Transverse colon (tissue), 4 donors: ENCODE results near the gene AHCYL1. TPM values are rescaled to one million over a fixed set of nuclear protein-coding genes. Genes with fewer than 3 reads are reported as not detected.

Experiments
- DNase-seq: peaks from one replicate; pipeline ENCODE4 v3.0.0-alpha.2; 2019
- H3K27ac ChIP-seq, 4 donors: fragments of 200-600 bp; sonication (generic); 2 replicates each; pipeline ENCODE4 v1.5.1; 2016 to 2018; ENCODE audit warnings: inconsistent platforms in 4 of 4
- H3K27me3 ChIP-seq: fragments of 200-600 bp; sonication (generic); 2 replicates; pipeline ENCODE4 v1.5.1; 2017; ENCODE audit warnings: inconsistent platforms
- H3K36me3 ChIP-seq, 4 donors: fragments of 200-600 bp; sonication (generic); 2 replicates each; pipeline ENCODE4 v1.5.1; 2017 to 2019; ENCODE audit warnings: inconsistent platforms in 4 of 4
- H3K4me1 ChIP-seq, 4 donors: fragments of 200-600 bp; sonication (generic); 2 replicates each; pipeline ENCODE4 v1.5.1; 2017 to 2020; ENCODE audit warnings: inconsistent platforms in 4 of 4
- H3K4me3 ChIP-seq, 4 donors: fragments of 200-600 bp; sonication (generic); 1 replicate in 1 of 4; 2 replicates in 3 of 4; pipeline versions ENCODE4 v1.5.1 to v1.6.1; 2017 to 2019; ENCODE audit warnings: inconsistent platforms in 4 of 4
- H3K9me3 ChIP-seq, 2 donors: fragments of 200-600 bp; sonication (generic); 2 replicates each; pipeline ENCODE4 v1.5.1; 2017 to 2019; ENCODE audit warnings: inconsistent platforms in 2 of 2
- CTCF ChIP-seq, 5 experiments: fragments of 200-600 bp in 3 of 5; fragments of 450-650 bp in 2 of 5; sonication (generic) in 3 of 5; IDR thresholded peaks; 1 replicate in 2 of 5; 2 replicates in 3 of 5; pipeline ENCODE4 v1.5.1; 2016 to 2017; ENCODE audit warnings: antibody characterized with exemption in 5 of 5, inconsistent platforms in 3 of 5, mild to moderate bottlenecking in 2 of 5, moderate library complexity in 1 of 5
- EP300 ChIP-seq: sonication (generic); formaldehyde crosslinking; IDR thresholded peaks from one replicate; pipeline ENCODE4 v1.6.1; 2017; ENCODE audit warnings: antibody characterized with exemption, low read depth
- POLR2A ChIP-seq: fragments of 450-650 bp; IDR thresholded peaks from one replicate; pipeline ENCODE4 v1.6.1; 2016; ENCODE audit warnings: antibody characterized with exemption, mild to moderate bottlenecking, moderate library complexity
- POLR2AphosphoS5 ChIP-seq, 3 donors: sonication (generic); formaldehyde crosslinking; IDR thresholded peaks; one replicate each; pipeline ENCODE4 v1.6.1; 2016; ENCODE audit warnings: antibody characterized with exemption in 3 of 3
- WGBS, 2 donors: methylation state at CpG; one replicate each; pipeline ENCODE4 v1.1.5; 2018; ENCODE audit warnings: low coverage in 1 of 2; 5-methylcytosine and 5-hydroxymethylcytosine counted together
- in situ Hi-C, 4 donors: fragments of 200-750 bp; cut with MboI; loops; one replicate each; pipeline versions ENCODE4 v1.15.0 to v1.15.1; 2017; ENCODE audit warnings: low sequenced_read_pairs in 3 of 4, low pct_ligation_motif_present in 1 of 4, low pct_unique_long_range_greater_than_20kb in 1 of 4
- intact Hi-C: fragments of 100-400 bp; cut with DNase I; formaldehyde crosslinking; loops from one replicate; pipeline ENCODE4 v1.15.1; 2023; ENCODE audit warnings: low total_unique reads
- total RNA-seq, 4 donors: library from RNA; depleted of rRNA; stranded (reverse); fragments of >200 nt; gene quantifications; one replicate each; pipeline ENCODE4 v1.1.0, GENCODE V29; 2016

Gene AHCYL1
- total RNA-seq, 4 donors from 2014 or later, result 31.8 to 71.5 (median 51.3) TPM

- Histone ChIP-seq H3K36me3 (peaks cover 0 to 55% (median 12%) of the 10 kb centered on the region in 4 donors), H3K27me3 (no peaks in the 10 kb centered on the region), H3K4me1 (peaks cover 4 to 30% (median 21%) of the 10 kb centered on the region in 4 donors), H3K9me3 (no peaks in the 10 kb centered on the region), H3K4me3 (no peak overlapping the region), H3K27ac (no peak overlapping the region)
- in situ Hi-C loops, result loop anchor here in 1 of 4 donors (5.0 kb wide), 1 partner anchor 54 kb away; no protein-coding TSS in a partner anchor
- WGBS, 2 donors, result 60 to 66% methylated on average over 1 to 15 of the region's 16 CpGs
- DNase-seq, result peak; percentile 77
- no peak for TF ChIP-seq POLR2A
- no peak for TF ChIP-seq POLR2AphosphoS5 (IDR thresholded peaks at IDR 0.05)
- peak; percentile 81 to 97 (median 94) for TF ChIP-seq CTCF (IDR thresholded peaks at IDR 0.05)
- no peak for TF ChIP-seq EP300
- intact Hi-C loops, result loop anchor here (5.0 kb wide), 1 partner anchor 54 kb away; no protein-coding TSS in a partner anchor
Observed at GRCh38 chr1:110053552-110054428, 69.2 kb downstream of the AHCYL1 start.

DNA sequence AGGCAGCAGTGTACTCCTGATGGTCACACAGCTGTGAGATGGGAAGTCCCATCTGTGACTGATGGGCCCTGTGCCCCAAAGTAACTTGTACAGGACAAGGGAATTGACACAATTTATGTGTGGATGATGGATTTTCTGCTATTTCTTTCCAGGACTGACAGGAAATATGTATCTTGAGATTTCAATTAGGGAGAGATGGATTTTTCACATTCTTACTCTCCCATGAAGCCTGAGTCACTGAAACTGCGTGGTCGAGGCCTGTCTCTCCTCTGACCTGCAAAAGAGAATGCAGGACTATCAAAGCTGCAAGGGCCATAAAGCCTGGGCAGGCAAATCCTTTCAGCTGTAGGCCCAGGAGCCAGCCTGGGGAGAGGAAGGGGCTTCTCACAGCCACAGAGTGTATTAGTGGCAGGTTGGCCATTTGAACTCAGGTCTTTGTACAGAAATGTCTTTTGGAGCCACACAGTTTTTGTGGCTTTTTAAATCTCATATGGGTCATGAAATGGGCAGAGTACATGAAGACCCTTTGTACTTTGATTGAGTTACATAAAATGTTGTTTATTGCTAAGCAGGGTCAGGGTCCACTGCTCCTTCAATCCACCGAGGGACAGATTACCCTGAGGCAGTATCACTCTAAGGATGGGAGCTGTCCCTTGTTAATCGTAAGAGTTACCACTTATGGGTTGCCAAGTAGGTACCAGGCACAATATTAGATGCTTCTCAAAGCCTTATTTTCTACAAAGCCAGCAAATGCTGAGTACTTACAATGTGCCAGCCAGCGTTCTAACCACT lies 71.1 kb downstream of the AHCYL1 start:
- Histone ChIP-seq H3K4me3 (no peak overlapping the region), H3K9me3 (no peaks in the 10 kb centered on the region), H3K36me3 (peaks cover 0 to 45% (median 12%) of the 10 kb centered on the region in 4 donors), H3K27ac (peak overlapping the region in 2 of 4 donors; percentile 2 to 57), H3K4me1 (peaks cover 4 to 19% (median 11%) of the 10 kb centered on the region in 4 donors), H3K27me3 (no peaks in the 10 kb centered on the region)
- WGBS, 2 donors, result 55 to 80% methylated on average over 3 to 5 of the region's 5 CpGs
- intact Hi-C loops (no loop called here), in situ Hi-C loops (no loop called here)
- TF ChIP-seq EP300 (no peak), POLR2A (no peak), POLR2AphosphoS5 (IDR thresholded peaks at IDR 0.05) (peak in 1 of 3 donors; percentile 35)
- DNase-seq, result no peak

GRCh38 chr1:110056285-110056683 lies 71.7 kb downstream of the AHCYL1 start:
- Histone ChIP-seq H3K36me3 (peaks cover 0 to 39% (median 12%) of the 10 kb centered on the region in 4 donors), H3K4me3 (no peak overlapping the region), H3K9me3 (no peaks in the 10 kb centered on the region), H3K4me1 (peaks cover 4 to 19% (median 11%) of the 10 kb centered on the region in 4 donors), H3K27ac (peak overlapping the region in 3 of 4 donors; percentile 2 to 57 (median 20)), H3K27me3 (no peaks in the 10 kb centered on the region)
- intact Hi-C loops (no loop called here), in situ Hi-C loops (no loop called here)
- no peak for TF ChIP-seq EP300
- 69 to 78% methylated on average over 3 to 4 of the region's 4 CpGs for WGBS, 2 donors
- no peak for DNase-seq

DNA sequence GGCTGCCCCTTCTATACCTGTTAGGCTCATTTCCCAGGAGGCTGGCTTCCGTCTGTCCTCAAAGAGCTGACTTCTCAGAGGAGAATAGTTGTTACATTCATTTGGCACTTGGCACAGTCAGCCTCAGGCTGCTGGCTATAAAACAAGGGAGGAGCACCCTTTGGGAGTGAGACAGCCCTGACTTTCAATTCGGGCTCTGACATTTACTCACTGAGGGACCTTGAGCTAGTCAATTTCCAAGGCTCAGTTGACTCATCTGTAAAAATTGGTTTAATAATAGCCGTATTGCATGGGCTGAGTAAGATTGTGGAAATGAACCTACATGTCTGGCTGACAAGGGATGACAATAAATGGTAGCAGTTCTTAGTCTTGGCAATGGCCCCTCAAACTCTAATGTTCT lies 72.2 kb downstream of the AHCYL1 start:
- in situ Hi-C loops, result no loop called here
- 25 to 43% methylated on average over 1 to 3 of the region's 3 CpGs for WGBS, 2 donors
- no peak overlapping the region for H3K4me3 ChIP-seq
- no peaks in the 10 kb centered on the region for H3K27me3 ChIP-seq
- H3K27ac ChIP-seq, result peak overlapping the region in 3 of 4 donors; percentile 2 to 57 (median 20)
- TF ChIP-seq POLR2AphosphoS5 (IDR thresholded peaks at IDR 0.05) (no peak), EP300 (no peak), POLR2A (no peak), CTCF (IDR thresholded peaks at IDR 0.05) (no peak)
- peaks cover 4 to 19% (median 11%) of the 10 kb centered on the region in 4 donors for H3K4me1 ChIP-seq
- intact Hi-C loops, result no loop called here
- peaks cover 0 to 34% (median 12%) of the 10 kb centered on the region in 4 donors for H3K36me3 ChIP-seq
- H3K9me3 ChIP-seq, result no peaks in the 10 kb centered on the region
- DNase-seq, result peak; percentile 44
